C4-2B (cell line): Measurements from ENCODE around the gene DNMT1.

Source experiments
- H3K27ac ChIP-seq: fragments of 450-650 bp; 2 replicates; pipeline ENCODE4 v1.5.1; 2017
- ZFX ChIP-seq: fragments of 450-650 bp; IDR thresholded peaks from 2 replicates; pipeline ENCODE4 v1.6.1; 2017
- TF ChIP-seq, protein P1 (sequence below): fragments of 450-650 bp; conservative IDR thresholded peaks from 2 replicates; pipeline ENCODE4 v1.5.1; 2017; ENCODE audit warnings: mild to moderate bottlenecking

DNMT1 gene

DNA sequence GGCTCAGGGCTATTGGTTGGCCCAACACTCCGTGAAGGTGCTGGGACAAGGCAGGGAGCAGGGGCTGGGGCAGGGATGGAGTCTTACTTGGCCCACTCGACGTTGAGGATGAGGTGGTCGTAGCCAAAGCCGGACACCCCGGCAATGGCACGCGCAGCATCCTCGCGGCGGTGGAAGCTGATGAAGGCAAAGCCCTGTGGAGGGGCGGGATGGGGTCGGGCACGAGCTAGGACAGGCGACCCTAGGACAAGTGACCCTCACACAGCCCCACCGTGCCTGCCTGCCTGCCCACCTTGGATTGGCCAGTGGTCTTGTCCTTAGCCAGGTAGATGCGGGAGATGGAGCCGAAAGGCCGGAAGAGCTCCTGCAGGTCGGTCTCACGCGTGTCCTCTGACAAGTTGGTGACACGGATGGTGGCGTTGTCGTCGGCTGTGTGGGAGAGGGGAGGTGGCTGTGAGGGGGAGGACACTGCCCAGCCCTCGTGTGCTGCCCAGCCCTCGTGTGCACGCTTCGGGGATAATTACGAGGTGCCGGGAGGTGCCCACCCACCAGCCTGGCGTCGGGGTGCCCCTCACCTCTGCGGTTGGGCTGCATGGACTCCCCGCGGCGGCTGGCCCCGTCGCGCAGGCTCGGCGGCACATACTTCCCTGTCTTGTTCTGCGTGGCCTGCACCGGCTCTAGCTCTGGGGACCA, 79.2 kb downstream of the DNMT1 start:
- no peak overlapping the region for H3K27ac ChIP-seq
- TF ChIP-seq ZFX: no peak
- TF ChIP-seq, protein P1, sequence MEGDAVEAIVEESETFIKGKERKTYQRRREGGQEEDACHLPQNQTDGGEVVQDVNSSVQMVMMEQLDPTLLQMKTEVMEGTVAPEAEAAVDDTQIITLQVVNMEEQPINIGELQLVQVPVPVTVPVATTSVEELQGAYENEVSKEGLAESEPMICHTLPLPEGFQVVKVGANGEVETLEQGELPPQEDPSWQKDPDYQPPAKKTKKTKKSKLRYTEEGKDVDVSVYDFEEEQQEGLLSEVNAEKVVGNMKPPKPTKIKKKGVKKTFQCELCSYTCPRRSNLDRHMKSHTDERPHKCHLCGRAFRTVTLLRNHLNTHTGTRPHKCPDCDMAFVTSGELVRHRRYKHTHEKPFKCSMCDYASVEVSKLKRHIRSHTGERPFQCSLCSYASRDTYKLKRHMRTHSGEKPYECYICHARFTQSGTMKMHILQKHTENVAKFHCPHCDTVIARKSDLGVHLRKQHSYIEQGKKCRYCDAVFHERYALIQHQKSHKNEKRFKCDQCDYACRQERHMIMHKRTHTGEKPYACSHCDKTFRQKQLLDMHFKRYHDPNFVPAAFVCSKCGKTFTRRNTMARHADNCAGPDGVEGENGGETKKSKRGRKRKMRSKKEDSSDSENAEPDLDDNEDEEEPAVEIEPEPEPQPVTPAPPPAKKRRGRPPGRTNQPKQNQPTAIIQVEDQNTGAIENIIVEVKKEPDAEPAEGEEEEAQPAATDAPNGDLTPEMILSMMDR: no peak

DNA sequence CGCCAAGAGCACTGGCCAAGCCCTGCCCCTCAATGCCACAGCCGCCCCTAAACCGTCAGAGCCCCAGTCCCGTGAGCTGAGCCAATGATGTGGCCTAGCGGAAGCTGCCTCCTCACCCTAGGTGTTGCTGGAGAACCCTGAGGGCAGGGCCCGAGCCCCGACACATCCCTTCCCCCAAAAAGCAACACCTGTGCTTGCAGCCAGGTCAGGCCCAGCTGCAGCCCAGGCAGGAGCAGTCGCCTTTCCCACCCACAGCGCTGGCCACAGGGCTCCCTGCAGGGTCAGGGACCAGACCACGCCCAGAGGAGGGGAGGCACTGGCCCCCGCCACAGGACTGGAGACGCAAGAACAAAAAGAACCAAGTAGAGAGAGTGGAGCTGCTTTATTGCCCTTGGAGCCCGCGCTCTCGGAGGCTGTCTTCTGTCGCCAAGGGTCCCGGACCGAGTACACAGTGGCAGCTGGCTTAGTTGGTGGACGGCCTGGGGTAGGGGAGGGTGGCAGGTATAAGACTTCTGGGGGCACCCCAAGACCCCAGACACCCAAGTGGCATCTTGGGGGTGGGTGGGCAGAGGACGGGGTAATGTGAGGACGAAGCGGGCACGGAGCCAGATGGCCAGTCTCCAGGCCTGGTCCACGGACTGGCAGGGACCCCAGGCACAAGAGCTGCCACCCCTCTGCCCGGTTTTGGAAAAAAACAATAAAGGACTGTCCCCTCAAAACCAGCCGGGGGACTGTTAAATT, 79.9 kb downstream of the DNMT1 start:
- H3K27ac ChIP-seq: no peak overlapping the region
- no peak for TF ChIP-seq ZFX
- TF ChIP-seq, protein P1: no peak

DNA sequence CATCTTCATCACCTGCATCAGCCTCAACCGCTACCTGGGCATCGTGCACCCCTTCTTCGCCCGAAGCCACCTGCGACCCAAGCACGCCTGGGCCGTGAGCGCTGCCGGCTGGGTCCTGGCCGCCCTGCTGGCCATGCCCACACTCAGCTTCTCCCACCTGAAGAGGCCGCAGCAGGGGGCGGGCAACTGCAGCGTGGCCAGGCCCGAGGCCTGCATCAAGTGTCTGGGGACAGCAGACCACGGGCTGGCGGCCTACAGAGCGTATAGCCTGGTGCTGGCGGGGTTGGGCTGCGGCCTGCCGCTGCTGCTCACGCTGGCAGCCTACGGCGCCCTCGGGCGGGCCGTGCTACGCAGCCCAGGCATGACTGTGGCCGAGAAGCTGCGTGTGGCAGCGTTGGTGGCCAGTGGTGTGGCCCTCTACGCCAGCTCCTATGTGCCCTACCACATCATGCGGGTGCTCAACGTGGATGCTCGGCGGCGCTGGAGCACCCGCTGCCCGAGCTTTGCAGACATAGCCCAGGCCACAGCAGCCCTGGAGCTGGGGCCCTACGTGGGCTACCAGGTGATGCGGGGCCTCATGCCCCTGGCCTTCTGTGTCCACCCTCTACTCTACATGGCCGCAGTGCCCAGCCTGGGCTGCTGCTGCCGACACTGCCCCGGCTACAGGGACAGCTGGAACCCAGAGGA, 80.6 kb downstream of the DNMT1 start:
- no peak overlapping the region for H3K27ac ChIP-seq
- peak; percentile 34; the same call in 1 of the 2 replicates for TF ChIP-seq ZFX
- TF ChIP-seq, protein P1: no peak

DNA sequence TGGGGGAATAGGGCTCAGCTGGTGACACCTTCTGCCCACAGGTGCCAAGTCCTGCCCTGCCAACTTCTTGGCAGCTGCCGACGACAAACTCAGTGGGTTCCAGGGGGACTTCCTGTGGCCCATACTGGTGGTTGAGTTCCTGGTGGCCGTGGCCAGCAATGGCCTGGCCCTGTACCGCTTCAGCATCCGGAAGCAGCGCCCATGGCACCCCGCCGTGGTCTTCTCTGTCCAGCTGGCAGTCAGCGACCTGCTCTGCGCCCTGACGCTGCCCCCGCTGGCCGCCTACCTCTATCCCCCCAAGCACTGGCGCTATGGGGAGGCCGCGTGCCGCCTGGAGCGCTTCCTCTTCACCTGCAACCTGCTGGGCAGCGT, 81.2 kb downstream of the DNMT1 start:
- TF ChIP-seq, protein P1: no peak; the same call in 1 of the 2 replicates
- no peak for TF ChIP-seq ZFX
- H3K27ac ChIP-seq: 0 out of 2 replicates have a peak overlapping the region, but pooled peaks have one; percentile 3

DNA sequence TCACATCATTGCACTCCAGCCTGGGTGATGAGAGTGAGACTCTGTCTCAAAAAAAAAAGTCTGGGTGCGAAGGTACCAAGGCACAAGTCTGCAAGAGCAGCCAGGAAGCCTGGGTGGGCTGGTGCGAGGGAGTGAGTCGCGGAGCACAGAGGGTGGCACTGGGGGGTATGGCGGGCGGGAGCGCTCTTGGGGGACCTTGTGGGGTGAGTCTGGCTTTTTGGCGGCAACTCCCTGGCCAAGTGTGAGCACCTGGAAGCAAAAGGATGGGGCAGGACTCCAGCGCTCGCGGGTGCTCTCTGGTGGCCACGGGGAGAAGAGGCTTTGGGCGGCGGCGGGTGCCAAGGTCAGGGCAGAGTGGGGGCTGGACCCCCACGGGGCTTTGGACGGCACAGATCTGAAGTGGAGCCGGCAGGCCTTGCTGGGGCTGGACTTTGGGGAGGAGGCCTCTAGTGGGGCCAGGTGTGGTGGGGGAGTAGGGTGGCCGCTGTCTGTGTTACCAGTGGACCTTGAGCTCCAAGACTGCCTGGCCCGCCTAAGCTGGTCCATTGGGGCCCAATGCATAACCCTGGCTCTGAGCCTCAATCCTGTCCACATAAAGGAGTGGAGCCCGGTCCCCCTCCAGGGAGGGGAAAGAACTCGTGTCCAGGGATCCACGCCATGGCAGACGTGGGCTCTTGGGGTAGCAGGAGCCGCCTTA, 81.7 kb downstream of the DNMT1 start:
- TF ChIP-seq, protein P1: peak; percentile 87
- no peak for TF ChIP-seq ZFX

DNA sequence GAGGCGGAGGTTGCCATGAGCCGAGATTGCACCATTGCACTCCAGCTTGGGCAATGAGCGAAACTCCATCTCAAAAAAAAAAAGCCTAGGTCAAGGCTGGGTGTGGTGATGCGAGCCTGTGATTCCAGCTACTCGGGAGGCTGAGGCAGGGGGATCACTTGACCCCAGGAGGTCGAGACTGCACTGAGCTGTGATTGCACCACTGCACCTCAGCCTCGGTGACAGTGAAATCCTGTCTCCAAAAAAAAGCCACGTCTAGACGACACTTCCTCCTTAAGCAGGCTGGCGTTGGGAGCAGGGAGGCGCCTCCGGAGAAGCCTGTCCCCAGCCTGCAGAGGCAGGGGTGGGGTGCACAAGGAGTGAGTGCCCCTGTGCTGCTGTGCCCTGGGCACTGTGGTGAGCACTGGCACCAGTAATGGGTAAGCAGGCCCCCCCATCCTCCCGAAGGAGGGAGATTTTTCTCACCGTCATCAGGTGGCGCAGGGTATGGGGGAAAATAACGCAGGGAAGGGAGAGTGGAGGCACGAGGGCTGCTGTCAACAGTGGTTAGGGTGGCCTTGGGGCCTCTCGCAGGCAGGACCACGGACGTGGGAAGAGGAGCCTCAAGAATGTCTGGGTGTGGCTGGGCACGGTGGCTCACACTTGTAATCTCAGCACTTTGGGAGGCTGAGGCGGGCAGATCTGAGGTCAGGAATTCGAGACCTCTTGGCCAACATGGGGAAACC, 82.6 kb downstream of the DNMT1 start:
- no peak overlapping the region for H3K27ac ChIP-seq
- no peak for TF ChIP-seq ZFX
- TF ChIP-seq, protein P1: no peak

More for the DNA sequence above, 81.7 kb downstream of the DNMT1 start:
- H3K27ac ChIP-seq: 0 out of 2 replicates have a peak overlapping the region, but pooled peaks have one; percentile 3
